Measurements from ENCODE around the gene GABRR2. TPM values are rescaled to one million over a fixed set of nuclear protein-coding genes. Genes with fewer than 3 reads are reported as not detected.

Gene GABRR2
- total and polyA plus RNA-seq, 10 of the 15 experiments (the other 5 are each of a cell fraction or from before 2014, with no cell fraction given) = 0.16 to 0.72 (median 0.32) TPM; not detected in 2

DNA sequence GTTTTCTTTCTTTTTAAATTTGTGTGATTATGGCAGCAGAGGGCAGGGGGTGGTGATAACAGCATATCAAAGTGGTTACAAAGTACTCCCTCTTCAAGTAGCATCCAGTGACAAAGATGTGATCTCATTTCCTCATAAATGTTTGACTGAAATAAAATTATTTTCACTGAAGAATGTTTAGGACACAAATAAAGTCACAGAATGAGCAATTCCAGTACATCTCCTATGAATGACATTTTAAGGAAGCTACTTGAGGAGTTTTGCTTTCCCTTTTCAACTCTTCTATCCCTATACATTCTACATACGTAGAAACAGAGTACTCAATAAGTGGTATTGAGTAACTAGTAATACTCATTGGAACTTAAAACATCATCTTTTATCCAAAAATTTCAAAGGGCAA lies 13.9 kb upstream of the GABRR2 start:
- RAD21 ChIA-PET (ENCODE audit: unreplicated experiment) = interaction anchor here (0.6 to 1.5 kb wide), 2 partner anchors 13 to 22 kb away, joined by 3 read pairs; no protein-coding TSS in a partner anchor
- Histone ChIP-seq H3K4me2 (ENCODE audit: control insufficient read depth, insufficient read depth) (no peak overlapping the region), H2AFZ (ENCODE audit: control insufficient read depth, low read depth, low read length) (no peak overlapping the region), H3K4me3 (no peak overlapping the region), H3K9ac (ENCODE audit: control insufficient read depth, insufficient read depth, low read length) (no peak overlapping the region), H3K79me2 (ENCODE audit: control insufficient read depth, insufficient read depth, low read length) (no peaks in the 10 kb centered on the region), H3K27me3 (replicated peaks in 1 of 2; ENCODE audit: control insufficient read depth in 2 of 2, insufficient read depth in 2 of 2, low read length in 1 of 2) (no peaks in the 10 kb centered on the region), H3K27ac (ENCODE audit: control insufficient read depth, insufficient read depth) (no peak overlapping the region), H3K36me3 (ENCODE audit: control insufficient read depth in 2 of 2, insufficient read depth in 2 of 2, low read length in 1 of 2) (peaks cover 4 to 33% of the 10 kb centered on the region in 2 experiments), H3K9me3 (replicated peaks; ENCODE audit: control insufficient read depth, insufficient read depth, low read length) (no peaks in the 10 kb centered on the region), H4K20me1 (ENCODE audit: control insufficient read depth, insufficient read depth) (no peaks in the 10 kb centered on the region), H3K4me1 (ENCODE audit: control insufficient read depth, insufficient read depth, low read length) (no peaks in the 10 kb centered on the region)
- no peak for FAIRE-seq
- intact Hi-C loops (cut with micrococcal nuclease; ENCODE audit: unreplicated experiment) (no loop called here), in situ Hi-C loops (cut with MboI) (no loop called here)
- ATAC-seq = no peak
- 100% methylated on average over 1 of the region's 1 CpG for WGBS (ENCODE audit: insufficient coverage, insufficient replicate concordance, low lambda C conversion rate, missing lambda C conversion rate)
- CTCF ChIA-PET = interaction anchor here (1.1 kb wide), 1 partner anchor 38 kb away, joined by 3 read pairs; no protein-coding TSS in a partner anchor
- BruUV-seq (replicated peaks) = no TSS peak
- POLR2A ChIA-PET = interaction anchor here (0.5 to 0.6 kb wide), 3 partner anchors 22 to 380 kb away, joined by 3 to 6 read pairs (median 4); no protein-coding TSS in a partner anchor
- SMC1A ChIA-PET (ENCODE audit: uncharacterized antibody, unreplicated experiment) = interaction anchor here (1.2 to 2.6 kb wide), 4 partner anchors 11 to 31 kb away, joined by 3 to 8 read pairs (median 4); no protein-coding TSS in a partner anchor
- no peak for DNase-seq (ENCODE audit: low read depth, low spot score)
- TF ChIP-seq RBBP5 (conservative IDR thresholded peaks at IDR 0.05) = no peak
- TF ChIP-seq MTA2 (IDR thresholded peaks at IDR 0.05; ENCODE audit: low read depth) = no peak
- TF ChIP-seq, protein P1, sequence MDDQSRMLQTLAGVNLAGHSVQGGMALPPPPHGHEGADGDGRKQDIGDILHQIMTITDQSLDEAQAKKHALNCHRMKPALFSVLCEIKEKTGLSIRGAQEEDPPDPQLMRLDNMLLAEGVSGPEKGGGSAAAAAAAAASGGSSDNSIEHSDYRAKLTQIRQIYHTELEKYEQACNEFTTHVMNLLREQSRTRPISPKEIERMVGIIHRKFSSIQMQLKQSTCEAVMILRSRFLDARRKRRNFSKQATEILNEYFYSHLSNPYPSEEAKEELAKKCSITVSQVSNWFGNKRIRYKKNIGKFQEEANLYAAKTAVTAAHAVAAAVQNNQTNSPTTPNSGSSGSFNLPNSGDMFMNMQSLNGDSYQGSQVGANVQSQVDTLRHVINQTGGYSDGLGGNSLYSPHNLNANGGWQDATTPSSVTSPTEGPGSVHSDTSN (IDR thresholded peaks at IDR 0.05; ENCODE audit: insufficient replicate concordance, low read depth, low read length) = no peak
- TF ChIP-seq CHD4 (IDR thresholded peaks at IDR 0.05) = no peak
- no peak for TF ChIP-seq ATF7 (IDR thresholded peaks at IDR 0.05; ENCODE audit: low read depth)
- no peak for TF ChIP-seq JUND (IDR thresholded peaks at IDR 0.05; ENCODE audit: low read depth, low read length)
- TF ChIP-seq ZNF217 (IDR thresholded peaks at IDR 0.05) = no peak
- no peak for TF ChIP-seq NFIC (IDR thresholded peaks at IDR 0.05; ENCODE audit: low read depth, low read length)
- TF ChIP-seq ZNF24 (IDR thresholded peaks at IDR 0.05) = no peak
- TF ChIP-seq TCF12 (IDR thresholded peaks at IDR 0.05; ENCODE audit: low read depth, low read length) = no peak
- TF ChIP-seq SIN3A (IDR thresholded peaks at IDR 0.05; ENCODE audit: low read depth, low read length) = no peak
- TF ChIP-seq KLF5 (IDR thresholded peaks at IDR 0.05; ENCODE audit: partially characterized antibody) = no peak
- TF ChIP-seq, protein P2, sequence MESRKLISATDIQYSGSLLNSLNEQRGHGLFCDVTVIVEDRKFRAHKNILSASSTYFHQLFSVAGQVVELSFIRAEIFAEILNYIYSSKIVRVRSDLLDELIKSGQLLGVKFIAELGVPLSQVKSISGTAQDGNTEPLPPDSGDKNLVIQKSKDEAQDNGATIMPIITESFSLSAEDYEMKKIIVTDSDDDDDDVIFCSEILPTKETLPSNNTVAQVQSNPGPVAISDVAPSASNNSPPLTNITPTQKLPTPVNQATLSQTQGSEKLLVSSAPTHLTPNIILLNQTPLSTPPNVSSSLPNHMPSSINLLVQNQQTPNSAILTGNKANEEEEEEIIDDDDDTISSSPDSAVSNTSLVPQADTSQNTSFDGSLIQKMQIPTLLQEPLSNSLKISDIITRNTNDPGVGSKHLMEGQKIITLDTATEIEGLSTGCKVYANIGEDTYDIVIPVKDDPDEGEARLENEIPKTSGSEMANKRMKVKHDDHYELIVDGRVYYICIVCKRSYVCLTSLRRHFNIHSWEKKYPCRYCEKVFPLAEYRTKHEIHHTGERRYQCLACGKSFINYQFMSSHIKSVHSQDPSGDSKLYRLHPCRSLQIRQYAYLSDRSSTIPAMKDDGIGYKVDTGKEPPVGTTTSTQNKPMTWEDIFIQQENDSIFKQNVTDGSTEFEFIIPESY (IDR thresholded peaks at IDR 0.05) = no peak
- TF ChIP-seq RB1 (IDR thresholded peaks at IDR 0.05; ENCODE audit: borderline replicate concordance) = no peak
- no peak for TF ChIP-seq WRNIP1 (IDR thresholded peaks at IDR 0.05; ENCODE audit: borderline replicate concordance, low read depth, low read length)
- no peak for TF ChIP-seq POLR2A (IDR thresholded peaks at IDR 0.05; ENCODE audit: low read depth, low read length)
- TF ChIP-seq PAX8 (IDR thresholded peaks at IDR 0.05) = no peak
